SW 1271 (cell line): Measurements from ENCODE around the gene MFSD2A.
"Not testable (repeated sequence)": the region's sequence is repeated elsewhere in the genome, so short reads cannot be mapped to it uniquely, and the experiment has no call there.

Source experiments
- DNase-seq, 2 experiments: peaks; one replicate each; lab custom pipeline; 2025; lab: John Stamatoyannopoulos, UW

The MFSD2A gene

DNA sequence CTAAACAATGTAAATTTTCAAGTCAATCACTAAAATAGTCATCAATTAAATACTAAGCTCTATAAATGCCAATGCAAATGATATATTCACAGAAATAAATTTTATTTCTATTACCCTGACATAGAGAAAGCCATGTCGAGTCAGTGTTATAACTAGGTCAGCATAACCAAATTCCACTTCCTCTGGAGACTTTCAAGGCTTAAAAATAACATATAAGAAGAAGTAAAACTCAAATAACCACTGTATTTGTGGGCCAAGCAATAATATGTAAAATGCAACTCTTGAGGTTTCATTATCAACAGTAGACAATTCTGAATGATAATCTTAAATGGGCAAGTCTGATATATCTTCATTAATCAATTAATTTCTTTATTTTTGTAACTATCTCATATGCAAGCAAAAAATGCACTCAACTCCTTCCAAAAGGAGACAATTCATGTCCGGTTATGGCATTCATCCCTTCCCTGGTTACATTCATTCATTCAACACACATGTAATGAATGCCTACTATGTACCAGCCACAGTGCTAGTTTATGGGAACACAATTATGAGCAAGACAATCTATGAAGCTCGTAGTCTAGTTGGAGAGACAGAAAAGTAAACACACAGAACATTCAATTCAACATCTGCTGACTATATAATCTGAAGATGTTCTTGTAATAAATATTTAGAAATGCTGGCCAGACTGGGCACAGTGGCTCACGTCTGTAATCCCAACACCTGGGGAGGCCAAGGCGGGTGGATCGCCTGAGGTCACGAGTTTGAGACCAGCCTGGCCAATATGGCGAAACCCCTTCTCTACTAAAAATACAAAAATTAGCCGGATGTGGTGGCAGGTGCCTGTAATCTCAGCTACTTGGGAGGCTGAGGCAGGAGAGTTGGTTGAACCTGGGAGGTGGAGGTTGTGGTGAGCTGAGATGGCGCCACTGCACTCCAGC, 48.5 kb downstream of the MFSD2A start:
- no peak for DNase-seq

DNA sequence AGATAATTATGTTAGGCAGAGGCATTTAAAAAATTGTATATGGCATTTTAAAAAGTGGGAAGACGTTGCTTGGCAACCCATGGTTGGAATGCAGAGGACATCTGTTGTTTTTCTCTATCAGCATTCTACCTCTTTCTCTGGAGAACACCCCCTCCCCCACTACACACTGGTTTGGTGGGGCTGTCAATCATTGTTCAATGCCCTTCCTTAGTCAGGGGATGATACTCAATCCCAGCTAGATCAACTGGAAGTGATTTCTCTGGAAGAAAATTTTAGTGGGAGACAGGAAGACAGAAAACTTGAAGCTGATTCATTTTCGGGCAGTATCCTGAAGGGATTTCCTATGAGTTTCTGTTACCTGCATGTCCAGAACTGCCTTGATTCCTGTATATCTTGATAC, 49.9 kb downstream of the MFSD2A start:
- DNase-seq: no peak

DNA sequence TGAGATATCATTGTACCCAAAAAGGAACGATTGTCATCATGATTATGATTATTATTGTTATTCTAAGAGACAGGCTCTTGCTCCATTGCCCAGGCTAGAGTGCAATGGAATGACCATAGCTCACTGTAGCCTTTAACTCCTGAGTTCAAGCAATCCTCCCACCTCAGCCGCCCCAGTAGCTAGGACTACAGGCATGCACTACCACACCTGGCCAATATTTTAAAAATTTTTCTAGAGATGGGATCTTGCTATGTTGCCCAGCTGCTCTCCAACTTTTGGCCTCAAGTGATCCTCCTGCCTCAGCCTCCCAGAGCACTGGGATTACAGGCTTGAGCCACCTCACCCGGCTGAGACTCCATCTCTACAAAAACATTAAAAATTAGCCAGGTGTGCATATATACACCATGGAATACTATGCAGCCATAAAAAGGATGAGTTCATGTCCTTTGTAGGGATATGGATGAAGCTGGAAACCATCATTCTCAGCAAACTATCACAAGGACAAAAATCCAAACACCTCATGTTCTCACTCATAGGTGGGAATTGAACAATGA, 52.6 kb downstream of the MFSD2A start:
- not testable (repeated sequence) for DNase-seq

DNA sequence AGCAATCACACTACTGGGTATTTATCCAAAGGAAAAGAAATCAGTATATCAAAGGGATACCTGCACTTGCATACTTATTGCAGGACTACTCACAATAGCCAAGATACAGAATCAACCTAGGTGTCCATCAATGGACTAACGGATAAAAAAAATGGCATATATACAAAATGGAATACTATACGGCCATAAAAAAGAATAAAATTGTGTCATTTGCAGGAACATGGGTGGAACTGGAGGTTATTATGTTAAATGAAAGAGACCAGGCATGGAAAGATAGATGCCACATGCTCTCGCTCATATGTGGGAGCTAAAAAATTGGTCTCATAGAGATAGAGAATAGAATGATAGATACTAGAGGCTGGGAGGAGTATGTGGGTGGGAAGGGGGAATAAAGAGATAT, 56.3 kb downstream of the MFSD2A start:
- no peak for DNase-seq

DNA sequence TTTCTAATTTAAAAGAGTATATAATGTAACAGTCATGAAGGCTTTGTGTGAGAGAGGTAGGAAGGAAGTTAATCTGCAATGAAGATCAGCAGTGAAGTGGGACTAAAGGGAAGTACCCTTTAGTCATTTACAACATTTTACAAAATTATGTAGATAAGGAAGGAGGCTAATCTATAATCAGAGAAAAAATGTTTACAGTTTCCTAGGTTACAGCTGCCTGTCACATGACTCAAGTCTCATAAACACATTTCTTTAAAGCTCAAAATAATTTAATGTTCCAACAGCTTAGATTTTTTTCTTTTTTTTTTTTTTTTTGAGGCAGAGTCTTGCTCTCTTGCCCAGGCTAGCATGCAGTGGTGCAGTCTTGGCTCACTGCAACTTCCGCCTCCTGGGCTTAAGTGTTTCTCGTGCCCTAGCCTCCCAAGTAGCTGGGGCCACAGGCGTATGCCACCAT, 59.3 kb downstream of the MFSD2A start:
- peak in 1 of 2 experiments; percentile 14 for DNase-seq

DNA sequence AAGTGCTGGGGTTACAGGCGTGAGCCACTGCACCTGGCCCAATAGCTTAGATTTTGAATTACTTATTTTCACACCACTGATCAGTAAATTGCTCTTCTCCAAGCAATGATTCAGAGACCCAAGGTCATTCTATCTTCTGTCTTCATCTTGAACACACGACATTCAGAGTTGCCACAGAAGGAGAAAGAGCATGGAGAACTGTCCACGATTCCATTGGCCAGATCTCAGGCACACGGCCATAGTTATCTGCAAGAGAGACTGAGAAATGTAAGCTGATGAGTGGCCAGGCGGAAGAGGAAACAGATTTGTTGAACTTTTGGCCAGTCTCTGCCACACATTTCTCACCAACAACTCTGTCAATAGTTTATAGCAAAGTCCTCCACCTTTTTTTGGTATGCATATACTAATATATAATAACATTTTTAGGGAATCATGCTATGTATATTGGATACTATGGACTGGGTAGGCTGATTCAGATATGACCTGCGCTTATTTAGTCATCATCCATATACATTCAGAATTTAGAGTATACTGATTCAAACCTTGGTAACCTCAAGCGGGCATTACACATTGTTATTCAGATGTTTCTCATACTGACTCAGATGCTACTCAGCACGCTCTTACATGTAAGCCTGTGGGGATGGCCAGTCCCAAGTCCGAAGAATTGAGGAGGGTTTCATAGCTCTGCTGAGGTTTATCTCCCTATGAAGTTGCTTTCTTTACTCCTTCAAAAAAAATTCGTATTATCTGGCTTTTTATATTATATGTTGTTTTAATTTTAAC, 60.1 kb downstream of the MFSD2A start:
- peak; percentile 49 to 66 for DNase-seq

DNA sequence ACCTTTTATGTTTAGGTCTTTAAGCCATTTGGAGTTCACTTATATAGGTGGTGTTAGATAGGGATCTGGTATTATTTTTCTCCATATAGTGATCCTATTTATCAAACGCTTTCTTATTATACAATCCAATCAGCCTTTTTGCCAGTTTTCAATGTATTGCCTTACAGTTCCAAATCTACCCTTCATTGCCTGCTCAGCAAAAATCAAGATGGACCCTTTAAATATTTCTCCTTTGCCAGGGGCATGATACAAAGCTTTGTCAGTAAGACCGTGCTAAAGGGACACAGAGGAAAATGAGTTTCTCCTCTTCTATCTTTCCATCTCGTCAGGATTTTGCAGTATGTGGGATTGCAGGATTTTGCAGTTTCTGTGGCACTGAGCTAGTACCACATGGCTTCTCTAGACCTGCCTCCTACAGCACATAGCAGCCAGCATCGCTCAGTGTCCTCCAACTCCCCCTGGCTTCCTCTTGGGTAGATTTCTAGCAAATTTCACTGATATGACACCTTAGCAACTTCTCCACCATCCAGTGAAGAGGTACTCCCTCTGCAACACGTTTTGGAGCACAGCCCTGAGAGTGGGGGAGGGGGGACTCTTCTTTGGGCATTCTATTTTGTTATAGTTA, 63.1 kb downstream of the MFSD2A start:
- no peak for DNase-seq
